Posterior vena cava (tissue), 2 donors: ENCODE results near the gene DCDC2C. TPM values are rescaled to one million over a fixed set of nuclear protein-coding genes. Genes with fewer than 3 reads are reported as not detected.

Experiments
- DNase-seq: peaks from one replicate; pipeline ENCODE4 v3.0.0-alpha.2; 2020; ENCODE audit warnings: low spot score
- intact Hi-C, 2 donors: fragments of 100-400 bp; cut with DNase I; formaldehyde crosslinking; loops; one replicate each; pipeline versions ENCODE4 v1.14.1 to v1.14.2; 2022 to 2023
- total RNA-seq, 2 donors: library from RNA; stranded (reverse); fragmentation: NEBNext Ultra II Directional; extraction: Animal tissue kit (Norgen Biotek cat#: 25700); gene quantifications; one replicate each; pipeline ENCODE4 v1.2.1, GENCODE V29; 2021
- donor health status: DM: yes; HTN: yes; CAD: no.
- donor health status: DM: yes; HTN: yes; CAD: no.

Gene DCDC2C
- total RNA-seq, 2 donors from 2014 or later = not detected

GRCh38 chr2:3738454-3738853 is 35.1 kb downstream of the DCDC2C start:
- intact Hi-C loops = no loop called here
- DNase-seq = no peak

GRCh38 chr2:3739313-3739712 is 35.9 kb downstream of the DCDC2C start:
- intact Hi-C loops = no loop called here
- DNase-seq = no peak

GRCh38 chr2:3741396-3741795 is 38.0 kb downstream of the DCDC2C start:
- DNase-seq = no peak
- intact Hi-C loops = no loop called here

- intact Hi-C loops = no loop called here
- no peak for DNase-seq
Measured at GRCh38 chr2:3741867-3742602, 38.7 kb downstream of the DCDC2C start.

- intact Hi-C loops = no loop called here
- DNase-seq = no peak
Measured at GRCh38 chr2:3742743-3743508, 39.6 kb downstream of the DCDC2C start.

- no peak for DNase-seq
- intact Hi-C loops = no loop called here
Measured at GRCh38 chr2:3743951-3744555, 40.7 kb downstream of the DCDC2C start.

- DNase-seq = no peak
- intact Hi-C loops = no loop called here
Measured at GRCh38 chr2:3745920-3746319, 42.5 kb downstream of the DCDC2C start.

- intact Hi-C loops = no loop called here
- DNase-seq = no peak
Measured at GRCh38 chr2:3747032-3747654, 43.8 kb downstream of the DCDC2C start.

GRCh38 chr2:3747826-3748225 is 44.5 kb downstream of the DCDC2C start:
- no peak for DNase-seq
- intact Hi-C loops = no loop called here

- intact Hi-C loops = no loop called here
Measured at GRCh38 chr2:3749201-3749600, 45.8 kb downstream of the DCDC2C start.

GRCh38 chr2:3751251-3751650 is 47.9 kb downstream of the DCDC2C start:
- intact Hi-C loops = no loop called here
- no peak for DNase-seq

More at GRCh38 chr2:3749201-3749600, 45.8 kb downstream of the DCDC2C start:
- no peak for DNase-seq

GRCh38 chr2:3751806-3752205 is 48.4 kb downstream of the DCDC2C start:
- intact Hi-C loops = no loop called here
- DNase-seq = no peak

GRCh38 chr2:3752376-3752775 is 49.0 kb downstream of the DCDC2C start:
- intact Hi-C loops = no loop called here
- no peak for DNase-seq

- intact Hi-C loops = loop anchor here in 1 of 2 donors (1.0 kb wide), 1 partner anchor 48 kb away; no protein-coding TSS in a partner anchor
- no peak for DNase-seq
Measured at GRCh38 chr2:3753561-3753960, 50.2 kb downstream of the DCDC2C start.

GRCh38 chr2:3754280-3754679 is 50.9 kb downstream of the DCDC2C start:
- DNase-seq = no peak
- intact Hi-C loops = no loop called here

GRCh38 chr2:3754795-3755194 is 51.4 kb downstream of the DCDC2C start:
- no peak for DNase-seq
- intact Hi-C loops = no loop called here

- intact Hi-C loops = no loop called here
- no peak for DNase-seq
Measured at GRCh38 chr2:3755277-3755676, 51.9 kb downstream of the DCDC2C start.

GRCh38 chr2:3756306-3756705 is 52.9 kb downstream of the DCDC2C start:
- intact Hi-C loops = no loop called here
- no peak for DNase-seq

- DNase-seq = no peak
- intact Hi-C loops = no loop called here
Measured at GRCh38 chr2:3758906-3759305, 55.5 kb downstream of the DCDC2C start.

- DNase-seq = no peak
- intact Hi-C loops = no loop called here
Measured at GRCh38 chr2:3759331-3759730, 56.0 kb downstream of the DCDC2C start.
